Small intestine (tissue), 7 donors: Measurements from ENCODE around the gene SIRT5. TPM values are rescaled to one million over a fixed set of nuclear protein-coding genes. Genes with fewer than 3 reads are reported as not detected.
A peak's percentile ranks its signal among the peaks of the same experiment; 100 is the strongest.

ENCODE experiments used
- DNase-seq, 2 donors: peaks; one replicate each; pipeline versions ENCODE4 v3.0.0 to v3.0.0-alpha.2; 2013
- FAIRE-seq: peaks from 2 replicates; lab custom pipeline; 2012; peaks lifted over from hg19 to GRCh38; lab: Jason Lieb, UNC
- H3K27ac ChIP-seq, 3 donors: one replicate each; pipeline ENCODE4 v1.5.1; 2013; ENCODE audit warnings: low read length in 2 of 3, mild to moderate bottlenecking in 2 of 3, control low read depth in 1 of 3, inconsistent platforms in 1 of 3, low read depth in 1 of 3, moderate library complexity in 1 of 3
- H3K27me3 ChIP-seq, 3 donors: one replicate each; pipeline ENCODE4 v1.6.1; 2013; ENCODE audit warnings: low read length in 3 of 3, inconsistent platforms in 1 of 3; ENCODE audit not compliant: control insufficient read depth in 3 of 3, insufficient read depth in 3 of 3
- H3K36me3 ChIP-seq, 3 donors: one replicate each; pipeline ENCODE4 v1.6.1; 2013; ENCODE audit warnings: low read length in 3 of 3, inconsistent platforms in 1 of 3, low read depth in 1 of 3, mild to moderate bottlenecking in 1 of 3, moderate library complexity in 1 of 3; ENCODE audit not compliant: control insufficient read depth in 3 of 3, insufficient read depth in 2 of 3
- H3K4me1 ChIP-seq, 3 donors: one replicate each; pipeline ENCODE4 v1.6.1; 2013; ENCODE audit warnings: low read length in 2 of 3, inconsistent platforms in 1 of 3, low read depth in 1 of 3, mild to moderate bottlenecking in 1 of 3, moderate library complexity in 1 of 3; ENCODE audit not compliant: control insufficient read depth in 3 of 3, insufficient read depth in 2 of 3
- H3K4me3 ChIP-seq, 3 donors: one replicate each; pipeline ENCODE4 v1.5.1; 2013; ENCODE audit warnings: low read length in 3 of 3, control low read depth in 1 of 3, inconsistent platforms in 1 of 3, low read depth in 1 of 3, mild to moderate bottlenecking in 1 of 3, moderate library complexity in 1 of 3
- H3K9me3 ChIP-seq, 2 donors: one replicate each; pipeline ENCODE4 v1.6.1; 2013; ENCODE audit warnings: low read depth in 1 of 2, low read length in 1 of 2; ENCODE audit not compliant: control insufficient read depth in 2 of 2, insufficient read depth in 1 of 2
- WGBS, 3 donors: extraction: QIAGEN DNeasy Blood & Tissue Kit; methylation state at CpG; one replicate each; pipeline ENCODE4 v1.1.7; 2013; 5-methylcytosine and 5-hydroxymethylcytosine counted together
- polyA plus RNA-seq, 4 donors: library from polyadenylated mRNA; stranded (reverse) in 3 of 4; unstranded in 1 of 4; fragments of 200-250 nt in 3 of 4; fragments of 120-200 nt in 1 of 4; gene quantifications; one replicate each; pipeline versions ENCODE4 v1.2.1 to v1.2.3, GENCODE V29; 2013
- donor health status: healthy with polysubstance abuse.
- donor health status: control.
- donor health status: control.
- donor health status: Bipolar disorder and iron deficiency.
- donor health status: healthy.

SIRT5 gene
- polyA plus RNA-seq, 4 donors, result 7.5 to 14.1 (median 8.9) TPM

DNA sequence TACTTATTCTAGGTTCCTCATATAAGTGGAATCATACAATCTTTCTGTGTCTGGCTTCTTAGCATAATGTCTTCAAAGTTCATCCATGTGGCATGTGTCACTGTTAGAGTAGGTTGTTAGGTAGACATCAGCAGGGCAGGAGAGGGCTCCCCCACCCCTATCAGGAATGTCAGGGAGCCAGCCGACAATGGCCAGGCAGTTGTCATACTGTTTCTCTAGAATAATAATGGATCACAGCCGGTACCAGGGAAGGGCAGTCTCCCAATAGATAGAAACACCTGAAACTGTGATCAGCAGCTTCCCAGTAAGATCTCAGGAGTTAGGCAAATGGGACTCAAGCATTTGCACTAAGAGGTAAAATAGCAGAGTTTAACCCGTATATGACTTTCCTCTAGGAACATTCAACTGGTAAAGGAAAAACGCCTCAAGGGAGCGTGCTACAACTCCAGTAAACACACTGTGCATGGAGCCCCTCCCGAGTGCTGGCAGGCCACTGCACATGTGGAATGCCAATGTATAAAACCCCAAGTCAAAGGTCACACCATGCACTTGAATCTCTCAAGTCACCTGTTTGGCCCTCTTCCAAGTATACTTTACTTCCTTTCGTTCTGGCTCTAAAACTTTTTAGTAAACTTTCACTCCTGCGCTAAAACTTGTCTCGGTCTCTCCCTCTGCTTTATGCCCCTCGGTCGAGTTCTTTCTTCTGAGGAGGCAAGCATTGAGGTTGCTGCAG lies 29.8 kb upstream of the SIRT5 start:
- DNase-seq (peak in 1 of 2 donors; percentile 80), FAIRE-seq (no peak)
- Histone ChIP-seq H3K27ac (peak overlapping the region in 1 of 3 donors; percentile 3), H3K9me3 (peaks cover 0 to 11% of the 10 kb centered on the region in 2 donors), H3K36me3 (no peaks in the 10 kb centered on the region), H3K27me3 (no peaks in the 10 kb centered on the region), H3K4me1 (no peaks in the 10 kb centered on the region), H3K4me3 (no peak overlapping the region)
- WGBS, 3 donors, result 74 to 79% (median 76%) methylated on average over 11 of the region's 11 CpGs

- DNase-seq (no peak), FAIRE-seq (no peak)
- peaks cover 0 to 11% of the 10 kb centered on the region in 2 donors for H3K9me3 ChIP-seq
- no peak overlapping the region for H3K4me3 ChIP-seq
- no peaks in the 10 kb centered on the region for H3K27me3 ChIP-seq
- H3K36me3 ChIP-seq, result no peaks in the 10 kb centered on the region
- H3K27ac ChIP-seq, result no peak overlapping the region
- H3K4me1 ChIP-seq, result no peaks in the 10 kb centered on the region
Measured at GRCh38 chr6:13545885-13546284, 28.5 kb upstream of the SIRT5 start.

GRCh38 chr6:13548500-13549210 lies 25.7 kb upstream of the SIRT5 start:
- no peaks in the 10 kb centered on the region for H3K4me1 ChIP-seq
- peaks cover 0 to 11% of the 10 kb centered on the region in 2 donors for H3K9me3 ChIP-seq
- WGBS, 3 donors, result 18 to 64% (median 53%) methylated on average over 4 of the region's 4 CpGs
- peak overlapping the region in 1 of 3 donors; percentile 62 for H3K27ac ChIP-seq
- no peak overlapping the region for H3K4me3 ChIP-seq
- peak; percentile 96 for FAIRE-seq
- no peaks in the 10 kb centered on the region for H3K27me3 ChIP-seq
- no peaks in the 10 kb centered on the region for H3K36me3 ChIP-seq
- DNase-seq, result peak; percentile 78 to 94

- Histone ChIP-seq H3K27me3 (peaks cover 0 to 5% (median 0%) of the 10 kb centered on the region in 3 donors), H3K27ac (no peak overlapping the region), H3K4me1 (no peaks in the 10 kb centered on the region), H3K9me3 (no peaks in the 10 kb centered on the region), H3K36me3 (no peaks in the 10 kb centered on the region), H3K4me3 (no peak overlapping the region)
- FAIRE-seq (no peak), DNase-seq (no peak)
Measured at GRCh38 chr6:13550656-13551055, 23.7 kb upstream of the SIRT5 start.

DNA sequence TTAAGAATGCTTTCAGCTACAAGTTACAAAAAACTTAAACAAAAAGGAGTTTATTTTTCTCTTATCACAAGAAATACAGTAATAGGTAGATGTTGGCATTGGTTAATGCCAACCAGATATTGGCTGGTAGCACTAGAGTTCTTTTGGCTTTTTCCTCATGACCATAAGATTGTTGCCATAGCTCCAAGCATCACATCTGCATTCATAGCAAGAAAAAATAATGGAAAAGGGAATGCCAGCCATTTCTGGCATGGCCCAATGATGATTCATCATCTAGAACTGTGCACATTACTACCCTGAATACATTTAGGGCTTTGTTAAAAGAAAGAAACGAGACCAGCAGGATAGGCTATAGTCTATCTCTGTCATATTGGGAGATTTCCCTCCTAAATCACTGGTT lies 20.8 kb upstream of the SIRT5 start:
- H3K4me3 ChIP-seq, result no peak overlapping the region
- DNase-seq (no peak), FAIRE-seq (no peak)
- H3K27me3 ChIP-seq, result peaks cover 0 to 5% (median 0%) of the 10 kb centered on the region in 3 donors
- H3K4me1 ChIP-seq, result no peaks in the 10 kb centered on the region
- 85 to 93% (median 91%) methylated on average over 1 of the region's 1 CpG for WGBS, 3 donors
- H3K27ac ChIP-seq, result no peak overlapping the region
- H3K9me3 ChIP-seq, result no peaks in the 10 kb centered on the region
- H3K36me3 ChIP-seq, result no peaks in the 10 kb centered on the region

GRCh38 chr6:13554929-13555333 lies 19.5 kb upstream of the SIRT5 start:
- H3K27me3 ChIP-seq, result peaks cover 0 to 5% (median 0%) of the 10 kb centered on the region in 3 donors
- no peak overlapping the region for H3K27ac ChIP-seq
- no peaks in the 10 kb centered on the region for H3K4me1 ChIP-seq
- WGBS, 3 donors, result 48 to 74% (median 73%) methylated on average over 8 of the region's 8 CpGs
- DNase-seq, result peak in 1 of 2 donors; percentile 21
- H3K4me3 ChIP-seq, result no peak overlapping the region
- no peaks in the 10 kb centered on the region for H3K9me3 ChIP-seq
- no peak for FAIRE-seq
- H3K36me3 ChIP-seq, result no peaks in the 10 kb centered on the region

DNA sequence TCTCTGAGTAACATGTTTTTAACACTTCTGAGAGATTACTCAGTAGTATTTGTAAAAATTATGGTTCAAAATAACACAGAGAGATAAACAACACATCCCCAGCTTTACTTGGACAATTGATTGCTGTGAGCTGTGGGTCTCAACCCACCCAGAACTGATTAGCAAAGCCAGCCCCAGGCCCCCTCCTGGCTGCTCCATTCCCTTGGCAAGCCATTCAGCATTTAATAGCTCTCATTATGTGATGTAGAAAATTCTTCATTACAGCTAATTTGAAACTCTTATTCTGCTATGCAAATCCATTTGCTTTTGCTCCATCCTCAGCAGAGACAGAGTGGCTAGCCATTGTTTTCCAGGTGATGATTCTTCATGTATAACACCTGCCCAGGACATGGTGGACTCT lies 16.6 kb upstream of the SIRT5 start:
- H3K4me3 ChIP-seq, result no peak overlapping the region
- no peaks in the 10 kb centered on the region for H3K4me1 ChIP-seq
- H3K27me3 ChIP-seq, result peaks cover 0 to 7% (median 0%) of the 10 kb centered on the region in 3 donors
- H3K36me3 ChIP-seq, result no peaks in the 10 kb centered on the region
- FAIRE-seq, result no peak
- no peaks in the 10 kb centered on the region for H3K9me3 ChIP-seq
- no peak overlapping the region for H3K27ac ChIP-seq
- DNase-seq, result no peak

- no peaks in the 10 kb centered on the region for H3K9me3 ChIP-seq
- WGBS, 3 donors, result 43 to 62% (median 55%) methylated on average over 4 of the region's 4 CpGs
- peaks cover 0 to 7% (median 0%) of the 10 kb centered on the region in 3 donors for H3K27me3 ChIP-seq
- H3K27ac ChIP-seq, result no peak overlapping the region
- H3K36me3 ChIP-seq, result no peaks in the 10 kb centered on the region
- DNase-seq, result no peak
- no peaks in the 10 kb centered on the region for H3K4me1 ChIP-seq
- no peak overlapping the region for H3K4me3 ChIP-seq
- no peak for FAIRE-seq
Measured at GRCh38 chr6:13558718-13559117, 15.7 kb upstream of the SIRT5 start.
